ENCODE measurements around the gene RBP4.

RBP4 gene

GRCh38 chr10:93573924-93574323, 27.1 kb downstream of the RBP4 start:
- H3K27ac ChIP-seq = no peak overlapping the region
- TF ChIP-seq ZFX (IDR thresholded peaks at IDR 0.05) = no peak
- no peak for TF ChIP-seq CTCF (conservative IDR thresholded peaks at IDR 0.05)

- TF ChIP-seq ZFX (IDR thresholded peaks at IDR 0.05) (no peak), CTCF (conservative IDR thresholded peaks at IDR 0.05) (no peak)
- no peak overlapping the region for H3K27ac ChIP-seq
Measured at GRCh38 chr10:93573051-93573909, 27.8 kb downstream of the RBP4 start.

GRCh38 chr10:93572606-93573005, 28.4 kb downstream of the RBP4 start:
- TF ChIP-seq CTCF (conservative IDR thresholded peaks at IDR 0.05) (no peak), ZFX (IDR thresholded peaks at IDR 0.05) (no peak)
- H3K27ac ChIP-seq = no peak overlapping the region

- H3K27ac ChIP-seq = no peak overlapping the region
- no peak for TF ChIP-seq ZFX (IDR thresholded peaks at IDR 0.05)
Measured at GRCh38 chr10:93570383-93570782, 30.7 kb downstream of the RBP4 start.

- no peak for TF ChIP-seq ZFX (IDR thresholded peaks at IDR 0.05)
- TF ChIP-seq CTCF (conservative IDR thresholded peaks at IDR 0.05) = no peak
- no peak overlapping the region for H3K27ac ChIP-seq
Measured at GRCh38 chr10:93568105-93568390, 33.0 kb downstream of the RBP4 start.

- no peak for TF ChIP-seq CTCF (conservative IDR thresholded peaks at IDR 0.05)
- no peak for TF ChIP-seq ZFX (IDR thresholded peaks at IDR 0.05)
- H3K27ac ChIP-seq = no peak overlapping the region
Measured at GRCh38 chr10:93567277-93568104, 33.5 kb downstream of the RBP4 start.

- no peak within 1 kb of the TSS for H3K27ac ChIP-seq
- TF ChIP-seq CTCF (conservative IDR thresholded peaks at IDR 0.05) (no peak), ZFX (IDR thresholded peaks at IDR 0.05) (no peak)
Measured at GRCh38 chr10:93566435-93567276, 34.4 kb downstream of the RBP4 start, which contains the start of gene FFAR4. FFAR4 (plus strand) TSS chr10:93566665; CDS start chr10:93566721, 56 bp downstream.
